Lung (tissue), 12 donors: ENCODE data around the gene PLXDC1. TPM values are rescaled to one million over a fixed set of nuclear protein-coding genes. Genes with fewer than 3 reads are reported as not detected.

ENCODE experiments used
- ATAC-seq: fragments of 200-7000 bp; cut with Tn5 transposase; one replicate; pipeline ENCODE4 v1.9.1; 2020; ENCODE audit warnings: moderate number of reproducible peaks; ENCODE audit not compliant: insufficient read depth, low FRiP score
- DNase-seq, 3 donors: peaks; one replicate each; pipeline ENCODE4 v3.0.0-alpha.2; 2013 to 2017
- H3K27ac ChIP-seq, 2 donors: one replicate each; pipeline ENCODE4 v1.5.1; 2013; ENCODE audit warnings: mild to moderate bottlenecking in 2 of 2, moderate library complexity in 2 of 2, control low read depth in 1 of 2, inconsistent platforms in 1 of 2, low read depth in 1 of 2, low read length in 1 of 2
- H3K27me3 ChIP-seq, 3 donors: one replicate each; pipeline ENCODE4 v1.5.1; 2013; ENCODE audit warnings: low read length in 2 of 3; ENCODE audit not compliant: control insufficient read depth in 3 of 3, insufficient read depth in 3 of 3
- H3K36me3 ChIP-seq, 4 donors: one replicate each; pipeline ENCODE4 v1.5.1; 2013; ENCODE audit warnings: low read length in 4 of 4, mild to moderate bottlenecking in 1 of 4, moderate library complexity in 1 of 4; ENCODE audit not compliant: control insufficient read depth in 4 of 4, insufficient read depth in 4 of 4
- H3K4me1 ChIP-seq, 5 donors: one replicate each; pipeline ENCODE4 v1.5.1; 2013; ENCODE audit warnings: low read length in 5 of 5, mild to moderate bottlenecking in 2 of 5, moderate library complexity in 1 of 5; ENCODE audit not compliant: control insufficient read depth in 5 of 5, insufficient read depth in 5 of 5
- H3K4me3 ChIP-seq: one replicate; pipeline ENCODE4 v1.5.1; 2013; ENCODE audit warnings: mild to moderate bottlenecking, control low read depth, moderate library complexity
- H3K9ac ChIP-seq, 2 donors: one replicate each; pipeline ENCODE4 v1.5.1; 2013; ENCODE audit warnings: low read length in 2 of 2, control low read depth in 1 of 2; ENCODE audit not compliant: insufficient read depth in 1 of 2
- H3K9me3 ChIP-seq, 4 donors: one replicate each; pipeline ENCODE4 v1.5.1; 2013; ENCODE audit warnings: low read length in 3 of 4, mild to moderate bottlenecking in 1 of 4, moderate library complexity in 1 of 4; ENCODE audit not compliant: control insufficient read depth in 4 of 4, insufficient read depth in 3 of 4
- WGBS, 2 donors: extraction: QIAGEN DNeasy Blood & Tissue Kit; methylation state at CpG; one replicate each; pipeline ENCODE4 v1.1.7; 2013; 5-methylcytosine and 5-hydroxymethylcytosine counted together
- polyA plus RNA-seq, 2 donors: library from polyadenylated mRNA; stranded (reverse); fragments of 200-250 nt; gene quantifications; one replicate each; pipeline ENCODE4 v1.2.1, GENCODE V29; 2013
- total RNA-seq, 2 donors: library from RNA; depleted of rRNA in 1 of 2; stranded (reverse); fragments of >200 nt in 1 of 2; gene quantifications; one replicate each; pipeline ENCODE4 v1.2.1, GENCODE V29; 2014 to 2021
- TF ChIP-seq, protein P1 (sequence below): IDR thresholded peaks from 2 replicates; pipeline ENCODE4 v1.5.1; 2012; ENCODE audit warnings: mild to moderate bottlenecking; ENCODE audit errors: control extremely low read depth, extremely low read depth
- donor health status: control.
- donor health status: control.
- donor health status: Bipolar disorder and iron deficiency.
- donor health status: healthy.
- donor health status: DM: yes; HTN: yes; CAD: no.

PLXDC1 gene
- total and polyA plus RNA-seq, 4 donors = 1.7 to 7.3 (median 5.4) TPM

GRCh38 chr17:39101091-39101490 lies 50.3 kb downstream of the PLXDC1 start:
- H3K4me3 ChIP-seq = no peak overlapping the region
- peak in 2 of 3 donors; percentile 29 to 72 for DNase-seq
- H3K36me3 ChIP-seq = no peaks in the 10 kb centered on the region
- peaks cover 0 to 51% (median 16%) of the 10 kb centered on the region in 5 donors for H3K4me1 ChIP-seq
- 88 to 90% methylated on average over 12 of the region's 12 CpGs for WGBS, 2 donors
- H3K27me3 ChIP-seq = no peaks in the 10 kb centered on the region
- TF ChIP-seq, protein P1, sequence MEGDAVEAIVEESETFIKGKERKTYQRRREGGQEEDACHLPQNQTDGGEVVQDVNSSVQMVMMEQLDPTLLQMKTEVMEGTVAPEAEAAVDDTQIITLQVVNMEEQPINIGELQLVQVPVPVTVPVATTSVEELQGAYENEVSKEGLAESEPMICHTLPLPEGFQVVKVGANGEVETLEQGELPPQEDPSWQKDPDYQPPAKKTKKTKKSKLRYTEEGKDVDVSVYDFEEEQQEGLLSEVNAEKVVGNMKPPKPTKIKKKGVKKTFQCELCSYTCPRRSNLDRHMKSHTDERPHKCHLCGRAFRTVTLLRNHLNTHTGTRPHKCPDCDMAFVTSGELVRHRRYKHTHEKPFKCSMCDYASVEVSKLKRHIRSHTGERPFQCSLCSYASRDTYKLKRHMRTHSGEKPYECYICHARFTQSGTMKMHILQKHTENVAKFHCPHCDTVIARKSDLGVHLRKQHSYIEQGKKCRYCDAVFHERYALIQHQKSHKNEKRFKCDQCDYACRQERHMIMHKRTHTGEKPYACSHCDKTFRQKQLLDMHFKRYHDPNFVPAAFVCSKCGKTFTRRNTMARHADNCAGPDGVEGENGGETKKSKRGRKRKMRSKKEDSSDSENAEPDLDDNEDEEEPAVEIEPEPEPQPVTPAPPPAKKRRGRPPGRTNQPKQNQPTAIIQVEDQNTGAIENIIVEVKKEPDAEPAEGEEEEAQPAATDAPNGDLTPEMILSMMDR = no peak
- no peak for ATAC-seq
- no peaks in the 10 kb centered on the region for H3K9me3 ChIP-seq
- H3K9ac ChIP-seq = no peak overlapping the region
- no peak overlapping the region for H3K27ac ChIP-seq

GRCh38 chr17:39100530-39100929 lies 50.9 kb downstream of the PLXDC1 start:
- no peaks in the 10 kb centered on the region for H3K9me3 ChIP-seq
- ATAC-seq (no peak), DNase-seq (no peak)
- H3K4me3 ChIP-seq = no peak overlapping the region
- TF ChIP-seq, protein P1 = no peak
- H3K36me3 ChIP-seq = no peaks in the 10 kb centered on the region
- WGBS, 2 donors = 95 to 97% methylated on average over 9 of the region's 9 CpGs
- no peak overlapping the region for H3K27ac ChIP-seq
- H3K9ac ChIP-seq = no peak overlapping the region
- H3K4me1 ChIP-seq = peaks cover 0 to 54% (median 16%) of the 10 kb centered on the region in 5 donors
- no peaks in the 10 kb centered on the region for H3K27me3 ChIP-seq

DNA sequence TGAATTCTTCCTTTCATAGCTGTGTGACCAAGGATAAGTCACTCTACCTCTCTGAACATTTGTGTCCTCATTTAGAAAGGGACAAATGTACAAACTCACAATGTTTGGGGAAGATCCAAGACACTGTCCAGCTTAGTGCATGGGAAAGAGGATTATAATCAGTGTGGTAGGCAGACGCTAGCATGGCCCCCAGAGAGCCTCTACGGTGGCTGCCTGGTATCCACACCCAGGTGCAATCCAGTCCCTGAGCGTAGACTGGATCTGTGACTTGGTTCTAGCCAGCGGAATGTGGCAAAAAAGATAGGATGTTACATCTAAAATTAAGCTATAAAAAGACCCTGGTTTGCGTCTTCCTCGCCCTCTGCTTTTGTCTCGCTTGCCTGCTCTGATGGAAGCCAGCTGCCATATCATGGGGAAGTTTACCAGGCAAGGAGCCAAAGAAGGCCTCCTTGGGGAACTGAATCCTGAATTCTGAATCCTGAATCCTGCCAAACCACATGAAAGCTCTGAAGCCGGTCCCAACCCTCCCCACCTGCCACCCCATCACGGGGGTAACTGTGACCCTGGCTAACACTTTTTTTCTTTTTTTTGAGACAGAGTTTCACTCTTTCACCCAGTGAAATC lies 51.7 kb downstream of the PLXDC1 start:
- Histone ChIP-seq H3K36me3 (no peaks in the 10 kb centered on the region), H3K9ac (peak overlapping the region in 1 of 2 donors; percentile 30), H3K27me3 (no peaks in the 10 kb centered on the region), H3K4me3 (no peak overlapping the region), H3K9me3 (no peaks in the 10 kb centered on the region), H3K27ac (no peak overlapping the region), H3K4me1 (peaks cover 0 to 54% (median 16%) of the 10 kb centered on the region in 5 donors)
- TF ChIP-seq, protein P1 = no peak
- ATAC-seq (no peak), DNase-seq (peak; percentile 92 to 98 (median 97))
- 68 to 77% methylated on average over 9 of the region's 9 CpGs for WGBS, 2 donors

GRCh38 chr17:39098588-39098987 lies 52.8 kb downstream of the PLXDC1 start:
- peaks cover 0 to 46% (median 12%) of the 10 kb centered on the region in 5 donors for H3K4me1 ChIP-seq
- TF ChIP-seq, protein P1 = no peak
- no peak overlapping the region for H3K4me3 ChIP-seq
- H3K9me3 ChIP-seq = no peaks in the 10 kb centered on the region
- DNase-seq = peak; percentile 45 to 67 (median 50)
- ATAC-seq = no peak
- 41 to 51% methylated on average over 13 of the region's 13 CpGs for WGBS, 2 donors
- H3K27me3 ChIP-seq = no peaks in the 10 kb centered on the region
- no peaks in the 10 kb centered on the region for H3K36me3 ChIP-seq
- H3K27ac ChIP-seq = no peak overlapping the region
- H3K9ac ChIP-seq = no peak overlapping the region
